Measurements from ENCODE around the gene RAD51B.

Gene RAD51B

DNA sequence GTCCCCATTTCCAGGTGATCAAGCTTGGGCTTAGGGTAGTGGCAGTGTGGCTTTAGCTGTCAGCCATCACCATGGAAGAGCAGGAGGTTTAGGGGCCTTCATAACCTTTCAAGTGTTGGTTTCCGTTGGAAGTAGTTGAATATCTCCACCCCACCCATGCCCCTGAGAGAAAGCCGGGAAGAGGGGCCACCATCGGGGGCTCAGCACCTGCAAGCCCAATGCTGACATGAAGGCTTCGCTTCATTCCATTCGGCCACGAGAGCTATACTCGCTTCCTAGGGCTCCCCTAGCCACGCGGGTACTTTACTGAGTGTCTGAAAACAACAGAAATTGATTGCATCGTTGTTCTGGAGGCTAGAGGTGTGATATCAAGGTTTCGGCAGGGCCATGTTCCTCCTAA is 738.5 kb downstream of the RAD51B start:
- H3K4me3 ChIP-seq (ENCODE audit: low read length): no peak overlapping the region
- TF ChIP-seq ZNF274 (IDR thresholded peaks at IDR 0.05; ENCODE audit: low read depth, low read length): no peak

DNA sequence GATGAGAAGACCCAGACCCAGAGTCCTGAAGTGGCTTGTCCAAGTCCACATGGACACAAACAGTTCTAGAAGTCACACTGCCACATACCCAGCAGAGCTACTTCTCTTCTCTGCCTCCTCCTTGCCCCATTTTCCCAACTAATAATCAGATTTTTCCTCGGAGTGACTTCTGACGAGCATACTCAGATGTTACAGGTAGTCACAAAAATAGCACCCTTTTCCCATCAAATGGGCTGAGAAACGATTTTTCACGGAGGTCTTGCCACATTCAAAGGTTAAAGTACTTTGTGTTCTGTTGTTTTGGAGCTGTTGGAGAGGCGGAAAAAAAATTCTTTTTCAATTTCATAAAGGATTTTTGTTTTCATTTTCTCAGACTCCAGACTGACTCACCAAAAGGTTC is 740.4 kb downstream of the RAD51B start:
- no peak for TF ChIP-seq ZNF274 (IDR thresholded peaks at IDR 0.05; ENCODE audit: low read depth, low read length)

DNA sequence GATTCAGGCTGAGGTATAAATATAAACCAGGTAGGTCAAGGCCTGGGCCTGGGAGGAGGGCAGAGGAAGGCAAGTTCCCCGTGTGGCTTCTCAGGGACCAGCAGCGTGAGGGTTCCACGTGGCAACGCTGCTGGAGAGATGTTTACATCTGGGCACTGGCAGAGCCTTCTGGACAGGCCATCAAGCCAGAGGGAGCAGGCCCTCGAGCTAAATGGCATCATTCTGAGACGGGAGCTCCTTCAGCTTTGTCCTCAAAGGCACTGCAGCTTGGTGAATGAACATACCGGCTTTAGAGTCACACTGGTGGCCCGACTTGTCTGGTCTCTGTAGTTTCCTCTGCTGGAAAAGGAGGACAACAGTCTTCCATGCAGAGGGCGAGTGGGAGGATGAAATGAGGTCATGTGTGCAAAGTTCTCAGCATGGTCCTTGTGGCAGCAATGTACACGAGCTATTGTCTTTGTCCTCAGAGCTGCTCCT is 742.0 kb downstream of the RAD51B start:
- no peak overlapping the region for H3K4me3 ChIP-seq (ENCODE audit: low read length)
- no peak for TF ChIP-seq ZNF274 (IDR thresholded peaks at IDR 0.05; ENCODE audit: low read depth, low read length)

More for the DNA sequence above, 740.4 kb downstream of the RAD51B start:
- H3K4me3 ChIP-seq (ENCODE audit: low read length): no peak overlapping the region

DNA sequence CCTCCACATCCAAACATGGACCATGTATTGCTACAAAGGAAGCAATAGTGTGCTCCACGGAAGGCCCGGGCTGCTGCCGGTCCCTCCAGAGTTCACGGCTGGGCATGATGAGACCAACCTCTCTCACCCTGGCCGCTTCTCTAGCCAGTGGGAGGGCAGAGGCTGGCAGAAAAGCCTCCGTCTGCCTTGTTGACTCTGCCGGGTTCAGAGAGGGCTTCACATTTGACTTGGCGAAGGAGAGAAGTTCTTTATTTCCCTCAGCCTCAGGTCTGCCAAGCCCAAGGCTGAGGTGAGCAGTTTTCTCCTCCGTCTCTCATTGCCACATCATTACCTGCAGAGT is 743.3 kb downstream of the RAD51B start:
- H3K4me3 ChIP-seq (ENCODE audit: low read length): no peak overlapping the region

DNA sequence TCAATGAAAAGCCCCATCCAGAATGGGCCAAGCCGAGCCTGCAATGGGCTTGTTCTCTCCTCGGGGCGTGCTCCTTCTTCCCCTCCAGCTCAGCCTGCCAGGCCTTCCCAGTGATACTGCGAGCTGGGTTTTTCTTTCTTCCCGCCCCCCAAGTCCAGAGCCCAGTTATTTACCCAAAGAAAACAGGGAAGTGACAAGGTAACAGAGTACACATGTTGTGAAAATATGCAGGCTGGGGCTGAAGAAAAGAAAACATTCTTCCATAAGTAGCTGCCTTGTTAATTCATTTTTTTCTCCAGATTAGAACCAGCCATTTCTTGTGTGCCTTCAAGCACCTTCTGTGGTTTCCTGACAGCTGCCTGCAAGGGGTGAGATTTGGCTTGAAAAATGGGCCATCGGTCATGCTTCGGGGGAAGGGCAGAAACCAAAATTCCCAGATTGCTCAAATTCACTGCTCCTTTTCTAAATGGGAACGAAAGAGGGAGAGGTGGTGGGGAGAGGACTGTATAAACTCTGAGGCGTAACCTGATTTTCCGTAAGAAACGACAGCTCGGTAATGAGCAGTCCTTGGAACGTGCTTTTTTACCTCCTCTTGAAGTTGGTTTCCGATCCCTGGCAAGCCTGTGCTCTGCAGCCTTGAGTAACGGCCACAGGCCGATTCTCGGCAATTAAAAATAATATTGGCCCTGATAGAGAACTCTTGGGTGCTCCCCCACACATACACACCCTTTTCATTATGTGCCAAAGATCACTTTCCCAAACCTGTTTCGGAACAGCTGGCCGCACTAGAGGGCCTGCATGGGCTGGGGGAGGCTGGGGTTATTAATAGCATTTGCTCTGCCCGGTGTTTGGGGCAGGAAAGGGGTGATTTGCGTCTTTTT is 743.9 kb downstream of the RAD51B start:
- no peak overlapping the region for H3K4me3 ChIP-seq (ENCODE audit: low read length)
- TF ChIP-seq ZNF274 (IDR thresholded peaks at IDR 0.05; ENCODE audit: low read depth, low read length): no peak

More for the DNA sequence above, 743.3 kb downstream of the RAD51B start:
- no peak for TF ChIP-seq ZNF274 (IDR thresholded peaks at IDR 0.05; ENCODE audit: low read depth, low read length)

DNA sequence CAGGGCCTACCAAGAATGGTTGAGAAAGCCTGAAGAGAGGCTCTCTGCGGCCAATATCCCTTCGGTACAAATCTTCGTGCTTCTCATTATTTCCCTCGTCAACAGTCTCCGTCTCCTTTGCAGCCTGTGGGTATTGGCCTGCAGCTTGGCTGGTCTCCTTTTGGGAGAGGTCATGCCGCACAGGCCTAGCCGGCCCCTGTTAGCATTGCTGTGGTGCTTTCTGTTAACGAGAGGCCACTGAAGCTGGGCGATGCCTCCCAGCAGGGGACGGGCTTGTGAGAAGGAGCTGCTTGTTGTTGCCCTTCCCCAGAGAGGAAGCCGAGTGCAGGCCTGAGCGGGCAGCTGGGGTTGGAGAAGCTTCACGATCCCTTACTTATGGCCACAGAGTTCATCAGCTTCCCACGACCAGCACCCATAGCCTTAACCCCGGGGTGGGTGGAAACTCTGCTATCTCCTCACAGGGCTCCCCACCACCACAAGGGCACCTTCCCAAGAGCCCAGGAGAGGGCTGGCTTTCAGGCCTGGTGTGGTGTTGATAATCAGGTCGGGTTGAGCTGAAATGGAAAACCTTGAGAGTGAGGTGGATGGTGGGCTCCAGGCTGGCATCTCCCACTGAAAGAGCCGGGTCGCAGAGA is 744.7 kb downstream of the RAD51B start:
- H3K4me3 ChIP-seq (ENCODE audit: low read length): no peak overlapping the region
- TF ChIP-seq ZNF274 (IDR thresholded peaks at IDR 0.05; ENCODE audit: low read depth, low read length): no peak

DNA sequence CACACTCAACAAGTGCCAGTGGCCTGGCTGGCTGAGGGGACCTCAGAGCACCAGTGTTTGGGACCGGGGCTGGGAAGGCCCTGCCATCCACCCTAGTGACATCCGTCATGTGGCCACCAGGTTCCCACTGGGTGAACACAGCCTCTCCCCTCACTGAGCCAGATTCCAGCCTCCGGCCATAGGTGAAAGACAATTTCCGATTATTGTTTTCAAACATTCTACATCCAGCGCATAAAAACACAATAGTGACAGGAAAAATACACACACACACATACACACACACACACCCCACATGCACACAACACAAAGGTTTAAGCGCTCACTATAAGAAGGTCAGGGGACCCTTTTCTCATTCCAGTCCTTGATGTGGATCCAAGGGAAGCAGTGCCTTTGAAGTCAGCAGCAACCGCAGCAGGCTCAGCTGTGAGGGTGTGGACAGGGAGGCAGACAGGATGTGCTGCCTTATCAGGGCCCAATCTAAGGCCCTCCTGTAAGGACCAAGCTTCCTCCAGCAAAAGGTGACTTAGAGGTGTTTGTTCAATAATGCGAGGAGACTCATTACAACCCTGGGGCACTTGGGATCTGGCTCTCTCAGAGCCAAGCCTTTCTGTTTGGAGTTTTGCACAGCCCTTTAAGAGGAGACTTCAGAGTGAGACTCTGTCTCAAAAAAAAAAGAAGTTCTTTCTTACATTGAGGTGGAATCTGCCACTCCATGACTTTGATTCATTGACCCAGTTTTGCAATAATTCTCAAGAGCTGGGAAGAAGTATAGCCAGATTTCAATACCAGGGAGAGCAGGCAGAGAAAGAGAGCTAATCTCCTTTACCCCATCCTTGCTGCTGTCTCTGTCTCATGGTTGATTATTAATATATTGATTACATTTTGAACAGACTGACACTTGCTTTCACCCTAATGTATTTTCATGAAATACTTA is 745.5 kb downstream of the RAD51B start:
- TF ChIP-seq ZNF274 (IDR thresholded peaks at IDR 0.05; ENCODE audit: low read depth, low read length): no peak
- H3K4me3 ChIP-seq (ENCODE audit: low read length): no peak overlapping the region

DNA sequence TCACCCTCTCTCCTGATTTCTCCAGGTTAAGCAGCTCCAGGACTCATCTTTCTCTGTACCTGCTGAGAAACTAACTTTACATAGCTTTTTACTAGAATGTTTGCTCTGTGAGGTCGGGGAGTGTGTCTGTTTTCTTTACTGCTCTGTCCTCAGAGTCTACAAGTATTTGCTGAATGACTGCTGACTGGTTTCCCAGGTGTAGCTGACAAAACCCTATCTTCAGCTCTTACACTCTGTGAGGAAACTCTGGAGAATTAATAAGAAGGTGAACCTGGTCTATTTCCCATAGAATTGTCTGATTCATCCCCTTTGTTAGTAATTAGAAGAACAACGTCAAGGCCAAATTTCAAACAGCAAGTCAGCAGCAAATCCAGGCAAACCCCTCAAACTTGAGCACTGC is 746.5 kb downstream of the RAD51B start:
- no peak for TF ChIP-seq ZNF274 (IDR thresholded peaks at IDR 0.05; ENCODE audit: low read depth, low read length)
- H3K4me3 ChIP-seq (ENCODE audit: low read length): no peak overlapping the region

DNA sequence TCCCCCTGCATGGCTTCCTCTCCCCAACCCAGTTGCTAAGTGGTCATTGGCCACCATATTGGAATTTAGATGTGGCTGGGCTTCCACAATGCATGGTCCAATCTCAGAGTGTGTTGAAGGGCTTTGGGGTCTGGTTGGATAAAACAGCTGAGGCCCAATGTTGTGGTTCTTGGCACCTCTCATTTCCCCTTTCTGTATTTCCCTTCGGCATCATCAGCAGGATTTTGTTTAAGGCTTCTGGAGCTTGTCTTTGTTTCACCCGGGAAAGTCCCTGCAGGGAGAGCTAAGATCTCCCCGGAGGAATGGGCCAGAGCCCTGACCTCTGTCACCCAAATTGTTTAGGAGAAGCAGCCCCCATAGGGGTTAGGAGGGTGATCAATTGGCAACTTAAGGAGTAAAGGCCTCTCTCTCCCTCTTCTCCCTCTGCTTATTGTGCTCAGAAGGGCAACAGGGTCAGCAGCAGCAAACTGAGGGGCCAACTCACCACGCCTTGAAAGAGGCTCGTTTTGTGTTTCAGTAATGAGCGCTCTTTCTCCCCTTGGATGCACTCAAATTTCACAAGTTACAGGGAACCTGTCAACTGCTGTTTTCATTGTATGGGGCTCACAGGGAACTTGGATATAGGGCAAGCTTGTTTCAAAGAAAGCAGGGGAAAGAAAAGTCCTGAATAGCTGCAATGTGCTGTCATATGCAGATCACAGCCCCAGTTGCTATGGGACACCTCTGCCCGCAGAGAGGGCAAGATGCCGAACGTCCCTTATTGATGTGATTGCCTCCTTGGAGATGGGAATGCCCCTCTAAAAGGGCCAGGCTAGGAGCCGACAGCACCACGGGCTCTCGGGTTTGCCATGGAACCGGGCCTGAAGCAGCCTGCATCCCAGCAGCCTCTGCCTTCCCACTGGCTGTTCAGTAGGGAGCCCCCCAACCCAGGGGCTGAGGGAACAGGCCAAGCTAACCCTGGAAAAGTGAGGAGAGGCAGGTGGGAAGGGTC is 749.6 kb downstream of the RAD51B start:
- H3K4me3 ChIP-seq (ENCODE audit: low read length): no peak overlapping the region
- TF ChIP-seq ZNF274 (IDR thresholded peaks at IDR 0.05; ENCODE audit: low read depth, low read length): no peak

DNA sequence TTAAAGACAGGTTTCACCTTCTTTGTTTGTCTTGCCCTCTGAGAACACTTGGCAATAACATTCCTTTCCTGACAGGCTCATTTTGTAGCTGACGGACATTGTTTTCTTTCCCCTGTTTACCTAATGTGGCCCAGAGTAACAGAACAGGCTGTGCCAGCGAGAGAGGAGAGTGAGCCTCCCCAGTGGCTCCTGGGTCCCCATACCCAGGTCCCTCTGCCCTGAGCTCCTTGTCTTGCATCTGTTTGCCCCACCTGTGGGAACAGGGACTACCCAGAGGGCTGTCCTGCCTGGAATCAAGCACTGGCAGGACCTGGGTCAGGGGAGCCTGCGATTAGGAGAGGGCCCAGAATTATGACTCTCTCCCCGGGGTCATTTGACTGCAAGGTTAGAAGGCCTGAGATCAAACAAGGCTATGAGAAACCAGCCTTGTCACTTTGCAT is 750.4 kb downstream of the RAD51B start:
- no peak overlapping the region for H3K4me3 ChIP-seq (ENCODE audit: low read length)
- TF ChIP-seq ZNF274 (IDR thresholded peaks at IDR 0.05; ENCODE audit: low read depth, low read length): no peak

DNA sequence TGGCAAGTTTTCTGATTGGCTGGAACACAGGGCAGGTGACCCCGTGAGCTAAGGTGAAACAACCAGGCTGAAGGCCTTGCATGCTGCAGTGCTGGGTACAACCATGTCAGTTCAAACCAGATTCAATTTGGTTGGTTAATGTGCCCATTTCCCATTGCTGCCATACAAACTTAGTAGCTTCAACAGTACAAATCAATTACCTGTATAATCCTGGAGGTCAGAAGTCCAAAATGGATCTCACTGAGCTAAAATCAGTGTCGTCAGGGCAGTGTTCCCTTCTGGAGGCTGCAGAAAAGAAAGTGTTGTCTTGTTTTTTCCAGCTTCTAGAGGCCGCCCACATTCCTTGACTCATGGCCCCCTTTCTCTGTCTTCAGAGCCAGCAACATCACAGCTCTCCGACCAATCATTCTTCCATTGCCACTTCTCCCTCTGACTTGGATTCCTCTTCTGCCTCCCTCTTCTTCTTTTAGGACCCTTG is 751.6 kb downstream of the RAD51B start:
- TF ChIP-seq ZNF274 (IDR thresholded peaks at IDR 0.05; ENCODE audit: low read depth, low read length): no peak
- no peak overlapping the region for H3K4me3 ChIP-seq (ENCODE audit: low read length)

DNA sequence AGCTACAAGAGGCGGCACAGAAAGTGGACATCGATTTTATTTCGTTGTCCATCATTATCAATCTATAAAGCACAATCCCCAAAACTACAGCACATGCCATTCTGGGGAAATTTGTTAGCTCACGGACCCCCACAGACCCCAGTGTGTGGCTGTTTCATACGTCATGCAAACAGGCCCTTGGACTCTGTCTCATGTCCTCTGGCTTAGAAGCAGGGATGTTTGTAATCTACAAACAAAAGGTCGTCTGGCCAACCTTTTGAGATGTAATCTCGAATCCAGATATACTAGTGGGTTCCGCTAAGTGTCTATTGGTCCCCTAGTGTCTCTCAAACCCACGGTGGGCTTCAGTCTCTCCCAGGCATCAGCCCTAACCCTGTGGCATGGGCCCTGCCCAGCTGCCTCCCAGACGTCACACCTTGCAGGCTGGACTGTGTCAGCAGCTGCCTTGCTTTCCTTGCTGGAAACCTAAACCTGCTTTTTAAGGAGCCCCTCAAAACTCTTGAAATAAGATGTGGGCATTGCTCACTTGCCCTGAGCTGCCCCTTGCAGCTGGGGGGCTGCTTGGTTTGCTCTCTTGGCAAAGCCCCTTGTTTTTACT is 752.4 kb downstream of the RAD51B start:
- TF ChIP-seq ZNF274 (IDR thresholded peaks at IDR 0.05; ENCODE audit: low read depth, low read length): no peak
- no peak overlapping the region for H3K4me3 ChIP-seq (ENCODE audit: low read length)
